Activated T-helper 1 cell treated with anti-CD3 and anti-CD28 coated beads, Interleukin-12 subunit alpha, Interleukin-12 subunit beta, Interleukin-2, Interleukin-4 antibody, amounts not matched to agents 30 ng/mL and 10 ng/mL and 1 ng/mL, durations not matched to agents 14 hours and 24 hours and 36 hours (primary cell): Measurements from ENCODE around the gene CDC26. TPM values are rescaled to one million over a fixed set of nuclear protein-coding genes. Genes with fewer than 3 reads are reported as not detected.
"Not testable (repeated sequence)": the region's sequence is repeated elsewhere in the genome, so short reads cannot be mapped to it uniquely, and the experiment has no call there.

Source experiments
- DNase-seq: peaks from one replicate; pipeline ENCODE4 v3.0.0; 2021; ENCODE audit warnings: low spot score
- H3K27ac Mint-ChIP-seq: one replicate; pipeline ENCODE4 v1.8.0; 2021; ENCODE audit warnings: mild to moderate bottlenecking, mixed read lengths
- H3K27me3 Mint-ChIP-seq: one replicate; pipeline ENCODE4 v1.8.0; 2022; ENCODE audit warnings: mild to moderate bottlenecking, moderate library complexity, mixed read lengths; ENCODE audit not compliant: insufficient read depth
- H3K36me3 Mint-ChIP-seq: one replicate; pipeline ENCODE4 v1.8.0; 2021; ENCODE audit warnings: low read depth, mixed read lengths
- H3K4me1 Mint-ChIP-seq: one replicate; pipeline ENCODE4 v1.8.0; 2021; ENCODE audit warnings: low read depth, mixed read lengths
- H3K4me3 Mint-ChIP-seq: one replicate; pipeline ENCODE4 v1.8.0; 2021; ENCODE audit warnings: mild to moderate bottlenecking, moderate library complexity, mixed read lengths
- H3K9me3 Mint-ChIP-seq: one replicate; pipeline ENCODE4 v1.8.0; 2021; ENCODE audit warnings: mixed read lengths
- intact Hi-C: fragments of 100-400 bp; cut with micrococcal nuclease; formaldehyde crosslinking; loops from one replicate; pipeline ENCODE4 v1.15.1; 2024
- total RNA-seq: library from RNA; stranded (reverse); gene quantifications from 2 replicates; pipeline ENCODE4 v1.2.3, GENCODE V29; 2022

The CDC26 gene
- total RNA-seq, 1 donor from 2014 or later, result 49.9 TPM

DNA sequence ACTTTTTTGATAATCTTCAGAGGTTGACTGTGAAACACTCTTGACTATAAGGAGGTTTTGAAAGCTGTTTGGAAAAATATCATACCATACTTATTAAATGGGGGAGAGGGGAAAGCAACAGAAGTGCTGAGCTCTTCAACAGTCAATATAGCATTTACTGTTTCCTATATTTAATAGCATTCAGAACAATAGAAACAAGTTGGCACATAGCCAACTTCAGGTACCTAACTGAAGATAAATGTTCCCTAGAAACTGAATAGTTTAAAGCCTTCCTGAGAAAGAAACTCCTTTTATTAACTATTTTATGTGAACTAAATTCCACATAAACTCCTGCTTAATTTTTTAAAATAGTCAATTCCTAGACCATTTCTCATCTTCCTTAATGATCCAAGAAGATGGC, 27.7 kb downstream of the CDC26 start:
- H3K36me3 Mint-ChIP-seq, result peaks cover 4% of the 10 kb centered on the region
- intact Hi-C loops, result no loop called here
- H3K27me3 Mint-ChIP-seq, result no peaks in the 10 kb centered on the region
- no peak for DNase-seq
- peaks cover 6% of the 10 kb centered on the region for H3K9me3 Mint-ChIP-seq
- H3K4me3 Mint-ChIP-seq, result no peak overlapping the region
- no peaks in the 10 kb centered on the region for H3K4me1 Mint-ChIP-seq
- H3K27ac Mint-ChIP-seq, result no peak overlapping the region

DNA sequence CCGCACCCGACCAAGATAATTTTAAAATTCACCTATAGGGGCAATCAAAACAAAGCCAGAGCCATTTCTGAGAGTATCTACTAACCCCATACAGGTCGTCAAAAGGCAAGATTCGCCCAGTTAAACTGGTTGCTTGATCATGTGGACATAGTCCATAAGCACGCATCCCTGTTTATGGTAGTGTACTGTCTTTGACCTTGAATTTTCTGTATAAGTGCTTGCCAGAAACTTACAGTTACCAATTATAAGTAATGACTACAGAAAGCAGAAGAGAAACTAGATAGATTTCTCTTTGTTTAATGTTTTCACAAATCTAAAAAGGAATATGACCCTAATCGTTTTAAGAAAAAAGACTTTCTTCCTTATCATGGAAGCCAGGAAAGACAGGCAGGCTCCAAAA, 28.4 kb downstream of the CDC26 start:
- Mint-ChIP-seq H3K4me3 (no peak overlapping the region), H3K4me1 (no peaks in the 10 kb centered on the region), H3K9me3 (peaks cover 6% of the 10 kb centered on the region), H3K36me3 (peaks cover 4% of the 10 kb centered on the region), H3K27me3 (no peaks in the 10 kb centered on the region), H3K27ac (no peak overlapping the region)
- DNase-seq, result no peak
- intact Hi-C loops, result no loop called here

DNA sequence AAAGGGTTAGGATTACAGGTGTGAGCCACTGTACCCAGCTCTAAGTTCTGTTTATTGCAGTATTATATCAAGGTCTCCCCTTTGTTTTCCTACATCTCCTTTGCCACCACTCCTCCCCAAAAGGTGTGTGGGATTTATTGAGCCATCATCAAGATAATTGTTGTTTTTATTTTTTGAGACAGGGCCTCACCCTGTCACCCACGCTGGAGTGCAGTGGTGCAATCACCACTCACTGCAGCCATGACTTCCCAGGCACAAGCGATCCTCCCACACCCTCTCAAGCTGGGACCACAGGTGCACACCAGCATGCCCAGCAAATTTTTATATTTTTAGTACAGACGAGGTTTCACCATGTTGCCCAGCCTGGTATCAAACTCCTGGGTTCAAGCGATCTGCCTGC, 29.5 kb downstream of the CDC26 start:
- no peak overlapping the region for H3K4me3 Mint-ChIP-seq
- H3K36me3 Mint-ChIP-seq, result peaks cover 4% of the 10 kb centered on the region
- no peak overlapping the region for H3K27ac Mint-ChIP-seq
- H3K4me1 Mint-ChIP-seq, result no peaks in the 10 kb centered on the region
- intact Hi-C loops, result no loop called here
- no peak for DNase-seq
- H3K9me3 Mint-ChIP-seq, result peaks cover 6% of the 10 kb centered on the region
- no peaks in the 10 kb centered on the region for H3K27me3 Mint-ChIP-seq

DNA sequence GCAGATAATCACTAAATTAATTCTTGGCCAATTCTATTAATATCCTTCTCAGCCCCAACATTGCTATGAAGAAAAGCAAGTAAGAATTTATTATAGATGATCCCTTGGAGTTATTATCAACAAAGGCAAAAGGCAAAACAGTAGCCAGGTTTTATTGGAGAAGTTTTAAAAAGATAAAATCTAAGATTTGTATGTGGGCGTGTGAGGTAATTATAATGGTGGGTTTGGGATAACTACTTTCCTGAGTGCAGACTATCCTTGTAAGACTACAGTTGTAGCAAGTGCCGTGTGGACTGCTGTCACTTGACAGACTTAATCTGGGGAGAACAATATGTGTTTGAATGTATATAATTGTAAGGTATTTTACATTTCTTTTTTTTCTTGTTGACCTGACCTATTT, 30.8 kb downstream of the CDC26 start:
- Mint-ChIP-seq H3K4me3 (no peak overlapping the region), H3K36me3 (peaks cover 4% of the 10 kb centered on the region), H3K27ac (no peak overlapping the region), H3K4me1 (no peaks in the 10 kb centered on the region), H3K9me3 (peaks cover 6% of the 10 kb centered on the region), H3K27me3 (no peaks in the 10 kb centered on the region)
- intact Hi-C loops, result no loop called here
- DNase-seq, result no peak

DNA sequence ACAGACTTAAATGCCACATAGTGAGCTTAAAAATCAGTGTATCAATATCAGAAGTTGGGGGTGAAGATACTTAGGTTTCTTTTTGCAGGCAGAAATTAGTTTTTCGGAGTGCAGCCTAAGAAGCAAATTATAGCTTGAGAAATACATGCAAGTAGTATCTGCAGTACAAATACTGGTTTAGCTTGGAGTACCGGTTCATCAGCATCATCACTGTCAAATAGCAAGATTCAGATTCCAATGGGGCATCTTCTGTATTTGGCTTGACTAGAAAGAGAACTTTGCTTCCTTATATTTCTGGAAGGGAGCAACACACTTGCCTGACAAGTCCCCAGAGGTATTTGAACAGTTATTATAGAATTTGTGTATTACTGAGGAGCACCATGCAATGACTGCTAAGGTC, 34.2 kb downstream of the CDC26 start:
- intact Hi-C loops, result no loop called here
- Mint-ChIP-seq H3K27ac (no peak overlapping the region), H3K36me3 (no peaks in the 10 kb centered on the region), H3K4me3 (no peak overlapping the region), H3K4me1 (peaks cover 10% of the 10 kb centered on the region), H3K9me3 (no peaks in the 10 kb centered on the region), H3K27me3 (no peaks in the 10 kb centered on the region)
- no peak for DNase-seq

DNA sequence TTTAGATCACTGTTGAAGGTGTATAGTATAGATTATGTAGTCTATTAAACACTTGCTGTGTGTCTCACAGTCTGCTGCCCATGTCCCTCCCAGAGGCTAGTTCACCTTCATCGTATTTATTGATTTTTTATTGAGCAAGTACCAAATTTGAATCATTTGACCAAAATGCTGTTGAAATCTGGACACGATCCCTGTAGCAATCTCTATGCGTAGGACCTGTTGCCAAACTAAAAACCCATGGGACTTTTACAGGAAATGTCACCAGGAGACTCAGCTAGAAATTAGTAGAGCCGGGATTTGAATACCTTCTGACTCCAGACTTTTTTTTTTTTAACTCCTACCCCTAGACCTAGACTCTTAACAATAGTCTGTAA, 36.5 kb downstream of the CDC26 start:
- H3K4me1 Mint-ChIP-seq, result peaks cover 11% of the 10 kb centered on the region
- no peak overlapping the region for H3K4me3 Mint-ChIP-seq
- no peak for DNase-seq
- no peaks in the 10 kb centered on the region for H3K36me3 Mint-ChIP-seq
- no peak overlapping the region for H3K27ac Mint-ChIP-seq
- intact Hi-C loops, result no loop called here
- H3K9me3 Mint-ChIP-seq, result no peaks in the 10 kb centered on the region
- no peaks in the 10 kb centered on the region for H3K27me3 Mint-ChIP-seq

DNA sequence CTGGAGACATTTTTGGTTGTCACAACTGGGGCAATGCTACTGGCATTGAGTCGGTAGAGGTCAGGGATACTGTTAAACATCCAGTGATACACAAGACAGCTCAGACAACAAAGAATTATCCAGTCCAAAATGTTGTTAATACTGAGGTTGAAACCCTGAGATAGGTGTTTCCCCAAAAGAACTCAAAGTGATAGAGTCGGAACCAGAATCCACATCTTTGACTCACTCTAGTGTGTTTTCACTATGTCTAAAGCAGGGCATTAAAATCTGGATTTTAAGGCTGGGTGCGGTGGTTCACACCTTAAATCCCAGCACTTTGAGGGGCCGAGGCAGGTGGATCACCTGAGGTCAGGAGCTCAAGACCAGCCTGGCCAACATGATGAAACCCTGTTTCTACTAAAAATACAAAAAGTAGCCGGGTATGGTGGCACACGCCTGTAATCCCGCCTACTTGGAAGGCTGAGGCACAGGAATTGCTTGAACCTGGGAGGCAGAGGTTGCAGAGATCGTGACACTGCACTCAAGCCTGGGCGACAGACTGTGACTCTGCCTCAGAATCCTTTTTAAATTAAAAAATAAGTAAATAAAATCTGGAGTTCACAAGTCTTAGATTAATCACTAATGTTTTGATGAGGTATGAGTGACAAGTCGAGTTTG, 37.0 kb downstream of the CDC26 start:
- H3K9me3 Mint-ChIP-seq, result no peaks in the 10 kb centered on the region
- no peak overlapping the region for H3K4me3 Mint-ChIP-seq
- H3K27me3 Mint-ChIP-seq, result no peaks in the 10 kb centered on the region
- peaks cover 16% of the 10 kb centered on the region for H3K4me1 Mint-ChIP-seq
- DNase-seq, result no peak
- no peaks in the 10 kb centered on the region for H3K36me3 Mint-ChIP-seq
- intact Hi-C loops, result no loop called here
- H3K27ac Mint-ChIP-seq, result no peak overlapping the region

DNA sequence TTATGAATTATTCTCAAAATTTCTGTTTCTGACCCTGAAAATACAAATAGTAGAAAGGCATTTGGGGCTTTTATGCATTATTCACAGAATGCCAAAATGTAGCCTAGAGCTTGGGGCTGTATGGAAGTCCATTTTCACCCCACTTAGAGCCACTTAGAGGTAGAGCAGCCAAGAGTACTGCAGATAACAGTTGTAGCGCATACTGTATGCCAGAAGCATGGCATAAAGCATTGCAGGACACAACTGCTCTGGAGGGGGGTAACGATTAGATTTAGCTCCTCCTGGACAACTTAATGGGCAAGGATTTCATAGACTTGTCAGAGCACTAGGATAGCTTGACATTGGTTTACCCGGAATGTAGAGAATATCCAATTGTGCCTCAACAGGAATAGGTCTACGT, 38.3 kb downstream of the CDC26 start:
- peaks cover 30% of the 10 kb centered on the region for H3K4me1 Mint-ChIP-seq
- intact Hi-C loops, result no loop called here
- H3K36me3 Mint-ChIP-seq, result no peaks in the 10 kb centered on the region
- H3K4me3 Mint-ChIP-seq, result no peak overlapping the region
- no peaks in the 10 kb centered on the region for H3K9me3 Mint-ChIP-seq
- DNase-seq, result no peak
- H3K27ac Mint-ChIP-seq, result no peak overlapping the region
- no peaks in the 10 kb centered on the region for H3K27me3 Mint-ChIP-seq

DNA sequence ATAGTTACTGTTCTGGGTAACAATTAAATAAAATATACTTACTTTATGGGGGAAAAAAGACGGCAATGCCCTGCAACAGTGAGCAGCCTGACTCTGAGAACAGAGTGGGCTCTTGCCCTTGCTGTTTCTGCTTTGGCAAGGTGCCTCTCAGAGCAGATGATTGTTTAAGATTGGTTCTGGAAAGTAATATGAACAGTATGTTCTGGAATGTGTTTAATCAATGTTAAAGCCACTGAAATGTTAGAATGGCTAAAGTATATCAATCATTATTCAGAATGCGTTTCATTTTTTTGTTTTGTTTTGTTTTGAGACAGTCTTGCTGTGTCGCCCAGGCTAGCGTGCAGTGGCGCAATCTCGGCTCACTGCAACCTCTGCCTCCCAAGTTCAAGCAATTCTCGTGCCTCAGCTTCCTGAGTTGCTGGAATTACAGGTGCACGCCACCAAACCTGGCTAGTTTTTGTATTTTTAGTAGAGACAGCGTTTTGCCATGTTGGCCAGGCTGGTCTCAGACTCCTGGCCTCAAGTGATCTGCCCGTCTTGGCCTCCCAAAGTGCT, 39.6 kb downstream of the CDC26 start:
- H3K27me3 Mint-ChIP-seq, H3K36me3 Mint-ChIP-seq, DNase-seq, intact Hi-C loops, H3K27ac Mint-ChIP-seq, H3K9me3 Mint-ChIP-seq, H3K4me3 Mint-ChIP-seq: not testable (repeated sequence)
- peaks cover 31% of the 10 kb centered on the region for H3K4me1 Mint-ChIP-seq

DNA sequence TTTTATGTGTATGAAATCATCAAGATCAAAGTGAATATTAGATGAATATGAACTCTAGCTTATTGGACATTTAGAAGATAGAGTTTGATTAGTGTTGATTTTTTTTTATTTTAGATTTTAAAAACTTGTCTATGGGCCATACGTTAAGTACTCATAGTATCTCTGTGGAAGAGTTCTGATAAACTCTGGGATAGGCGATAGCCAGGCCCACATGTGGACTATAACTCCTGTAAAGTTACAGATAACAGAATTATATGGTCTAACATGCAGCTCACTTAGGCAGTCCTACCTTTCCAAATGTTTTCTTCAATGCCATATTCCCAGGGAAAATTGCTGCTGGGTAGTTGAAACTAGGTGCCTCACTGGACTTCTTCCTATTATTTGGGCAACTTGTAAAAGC, 43.7 kb downstream of the CDC26 start:
- intact Hi-C loops, result no loop called here
- H3K27me3 Mint-ChIP-seq, result no peaks in the 10 kb centered on the region
- no peak overlapping the region for H3K4me3 Mint-ChIP-seq

DNA sequence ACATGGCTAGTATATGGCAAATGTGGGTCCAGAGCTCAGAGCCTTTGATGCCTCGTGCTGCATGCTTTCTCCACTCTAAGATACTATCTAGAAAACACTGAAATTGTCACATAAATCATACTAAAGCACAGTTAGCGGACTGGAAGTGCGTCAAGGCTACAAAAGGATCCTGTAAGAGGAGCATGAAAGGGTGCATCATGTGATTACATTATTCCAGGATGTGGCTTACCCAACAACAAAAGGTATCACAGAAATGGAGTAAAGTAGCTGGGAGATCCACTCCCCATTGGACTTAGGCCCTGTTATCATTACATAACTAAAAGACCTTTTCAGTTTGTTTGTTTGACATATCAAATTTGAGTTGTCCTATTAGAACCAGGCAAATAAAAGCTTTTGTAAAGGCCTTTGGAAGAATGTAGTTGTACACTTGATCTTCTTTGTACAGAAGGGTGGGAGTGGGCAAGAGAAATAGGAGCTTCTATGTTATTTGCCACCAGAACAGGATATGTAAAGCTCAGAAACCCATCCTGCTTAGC, 47.2 kb downstream of the CDC26 start:
- H3K4me1 Mint-ChIP-seq, result peaks cover 44% of the 10 kb centered on the region
- no peak for DNase-seq
- no peak overlapping the region for H3K4me3 Mint-ChIP-seq
- intact Hi-C loops, result loop anchor here (10.0 kb wide), 2 partner anchors 513 to 1727 kb away; partner anchors contain the start of gene INIP
- H3K36me3 Mint-ChIP-seq, result peaks cover 11% of the 10 kb centered on the region
- no peak overlapping the region for H3K27ac Mint-ChIP-seq
- no peaks in the 10 kb centered on the region for H3K9me3 Mint-ChIP-seq
- no peaks in the 10 kb centered on the region for H3K27me3 Mint-ChIP-seq

More for the DNA sequence above, 43.7 kb downstream of the CDC26 start:
- Mint-ChIP-seq H3K9me3 (no peaks in the 10 kb centered on the region), H3K27ac (no peak overlapping the region), H3K36me3 (peaks cover 5% of the 10 kb centered on the region), H3K4me1 (peaks cover 39% of the 10 kb centered on the region)
- no peak for DNase-seq

DNA sequence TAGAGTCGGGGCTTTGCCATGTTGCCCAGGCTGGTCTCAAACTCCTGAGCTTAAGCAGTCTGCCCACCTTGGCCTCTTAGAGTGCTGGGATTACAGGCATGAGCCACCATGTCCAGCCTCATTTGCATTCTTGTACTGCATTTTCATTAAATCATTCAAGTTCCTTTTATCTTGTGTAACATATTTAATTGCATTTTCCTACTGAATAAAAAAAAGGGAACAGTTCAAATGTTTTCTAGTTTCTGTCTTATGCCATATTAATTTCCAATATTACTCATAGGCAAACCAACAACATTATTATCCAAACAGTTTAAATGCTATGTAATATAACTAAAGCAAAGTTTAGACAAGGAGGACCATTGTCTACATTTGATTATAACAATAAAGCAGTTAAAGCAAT, 47.9 kb downstream of the CDC26 start:
- H3K27ac Mint-ChIP-seq, result no peak overlapping the region
- peaks cover 44% of the 10 kb centered on the region for H3K4me1 Mint-ChIP-seq
- H3K4me3 Mint-ChIP-seq, result no peak overlapping the region
- H3K9me3 Mint-ChIP-seq, result no peaks in the 10 kb centered on the region
- peaks cover 11% of the 10 kb centered on the region for H3K36me3 Mint-ChIP-seq
- no peaks in the 10 kb centered on the region for H3K27me3 Mint-ChIP-seq
- DNase-seq, result no peak
- intact Hi-C loops, result loop anchor here (10.0 kb wide), 2 partner anchors 513 to 1727 kb away; partner anchors contain the start of gene INIP

DNA sequence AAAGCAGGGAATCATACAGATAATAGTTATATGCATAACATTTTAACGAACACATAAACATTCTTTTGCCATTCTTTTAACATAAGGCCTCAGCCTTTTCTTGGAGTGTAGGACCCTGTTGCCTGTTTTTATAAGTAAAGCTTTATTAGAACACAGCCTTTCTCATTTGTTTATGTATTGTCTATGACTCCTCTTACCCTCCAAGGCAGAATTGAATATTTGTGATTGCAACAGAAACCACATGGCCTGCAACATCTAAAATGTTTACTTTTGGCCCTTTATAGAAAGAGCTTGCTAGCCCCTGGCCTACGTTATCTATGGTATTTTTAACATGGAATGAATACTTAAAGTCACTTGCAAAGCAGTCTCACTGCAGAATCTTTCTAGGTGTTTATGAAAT, 51.4 kb downstream of the CDC26 start:
- H3K36me3 Mint-ChIP-seq, result peaks cover 10% of the 10 kb centered on the region
- H3K4me1 Mint-ChIP-seq, result peaks cover 57% of the 10 kb centered on the region
- no peak overlapping the region for H3K27ac Mint-ChIP-seq
- H3K9me3 Mint-ChIP-seq, result no peaks in the 10 kb centered on the region
- H3K4me3 Mint-ChIP-seq, result no peak overlapping the region
- intact Hi-C loops, result loop anchor here (5.0 to 10.0 kb wide), 5 partner anchors 509 to 1731 kb away; partner anchors contain the start of genes ATP6V1G1, INIP, PTBP3 and UGCG
- H3K27me3 Mint-ChIP-seq, result no peaks in the 10 kb centered on the region
- DNase-seq, result no peak
